Measurements from ENCODE around the gene PCDH10. TPM values are rescaled to one million over a fixed set of nuclear protein-coding genes. Genes with fewer than 3 reads are reported as not detected.

Gene PCDH10
- total RNA-seq, 1 experiment from 2014 or later: not detected

DNA sequence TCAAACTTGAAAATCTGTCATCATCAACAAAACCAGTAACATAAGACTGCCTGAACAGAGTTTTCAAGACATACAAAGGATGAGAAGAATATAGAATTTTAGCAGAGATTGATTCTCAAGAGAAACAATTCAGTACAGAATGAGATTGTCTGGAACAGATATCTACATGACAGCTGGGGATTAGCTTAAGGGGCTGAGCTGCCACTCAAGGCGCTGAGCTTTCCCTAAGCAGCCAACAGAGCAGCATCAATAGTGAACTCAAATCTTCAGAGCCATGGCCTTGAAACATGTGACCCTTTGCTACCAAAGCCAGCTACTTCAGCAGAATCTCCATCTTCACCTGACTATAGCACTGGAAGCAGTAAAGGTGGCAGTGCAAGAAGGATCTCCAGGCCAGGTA, 24.3 kb upstream of the PCDH10 start:
- no peak for DNase-seq
- CTCF ChIA-PET: no interaction called here
- Mint-ChIP-seq H3K27ac (ENCODE audit: unreplicated experiment) (no peak overlapping the region), H3K4me1 (ENCODE audit: low read depth, unreplicated experiment) (no peaks in the 10 kb centered on the region), H3K4me3 (ENCODE audit: low read depth, unreplicated experiment) (no peak overlapping the region), H3K27me3 (ENCODE audit: unreplicated experiment) (no peaks in the 10 kb centered on the region), H3K36me3 (ENCODE audit: insufficient read depth, unreplicated experiment) (no peaks in the 10 kb centered on the region), H3K9me3 (ENCODE audit: low read depth, unreplicated experiment) (no peaks in the 10 kb centered on the region)
- no TSS peak for BruUV-seq (replicated peaks)
- TF ChIP-seq, protein P1, sequence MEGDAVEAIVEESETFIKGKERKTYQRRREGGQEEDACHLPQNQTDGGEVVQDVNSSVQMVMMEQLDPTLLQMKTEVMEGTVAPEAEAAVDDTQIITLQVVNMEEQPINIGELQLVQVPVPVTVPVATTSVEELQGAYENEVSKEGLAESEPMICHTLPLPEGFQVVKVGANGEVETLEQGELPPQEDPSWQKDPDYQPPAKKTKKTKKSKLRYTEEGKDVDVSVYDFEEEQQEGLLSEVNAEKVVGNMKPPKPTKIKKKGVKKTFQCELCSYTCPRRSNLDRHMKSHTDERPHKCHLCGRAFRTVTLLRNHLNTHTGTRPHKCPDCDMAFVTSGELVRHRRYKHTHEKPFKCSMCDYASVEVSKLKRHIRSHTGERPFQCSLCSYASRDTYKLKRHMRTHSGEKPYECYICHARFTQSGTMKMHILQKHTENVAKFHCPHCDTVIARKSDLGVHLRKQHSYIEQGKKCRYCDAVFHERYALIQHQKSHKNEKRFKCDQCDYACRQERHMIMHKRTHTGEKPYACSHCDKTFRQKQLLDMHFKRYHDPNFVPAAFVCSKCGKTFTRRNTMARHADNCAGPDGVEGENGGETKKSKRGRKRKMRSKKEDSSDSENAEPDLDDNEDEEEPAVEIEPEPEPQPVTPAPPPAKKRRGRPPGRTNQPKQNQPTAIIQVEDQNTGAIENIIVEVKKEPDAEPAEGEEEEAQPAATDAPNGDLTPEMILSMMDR (IDR thresholded peaks at IDR 0.05; ENCODE audit: unreplicated experiment): no peak
- intact Hi-C loops (cut with micrococcal nuclease; ENCODE audit: unreplicated experiment): no loop called here

DNA sequence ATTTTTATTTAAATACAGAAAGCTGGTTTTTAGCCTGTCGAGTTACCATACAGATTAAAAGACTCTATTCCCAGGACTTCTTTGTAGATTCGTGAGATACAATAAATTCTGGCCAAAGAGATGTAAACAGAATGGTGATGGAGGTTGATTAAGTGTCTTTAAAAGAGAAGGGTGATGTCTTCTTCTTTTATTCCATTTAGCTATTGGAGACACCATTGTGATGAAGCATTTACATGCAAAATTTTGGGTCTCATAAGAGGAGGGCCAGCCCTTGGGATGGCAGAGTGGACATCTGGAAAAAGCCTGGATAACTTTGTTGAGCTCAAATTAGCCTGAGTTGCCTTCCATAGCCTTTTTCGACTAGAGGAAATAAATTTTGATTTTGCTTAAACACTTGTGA, 21.6 kb upstream of the PCDH10 start:
- H3K27me3 Mint-ChIP-seq (ENCODE audit: unreplicated experiment): no peaks in the 10 kb centered on the region
- TF ChIP-seq, protein P1 (IDR thresholded peaks at IDR 0.05; ENCODE audit: unreplicated experiment): no peak
- intact Hi-C loops (cut with micrococcal nuclease; ENCODE audit: unreplicated experiment): no loop called here
- no peaks in the 10 kb centered on the region for H3K36me3 Mint-ChIP-seq (ENCODE audit: insufficient read depth, unreplicated experiment)
- H3K27ac Mint-ChIP-seq (ENCODE audit: unreplicated experiment): no peak overlapping the region
- no peaks in the 10 kb centered on the region for H3K9me3 Mint-ChIP-seq (ENCODE audit: low read depth, unreplicated experiment)
- H3K4me3 Mint-ChIP-seq (ENCODE audit: low read depth, unreplicated experiment): no peak overlapping the region
- H3K4me1 Mint-ChIP-seq (ENCODE audit: low read depth, unreplicated experiment): no peaks in the 10 kb centered on the region
- no TSS peak for BruUV-seq (replicated peaks)
- CTCF ChIA-PET: no interaction called here
- no peak for DNase-seq

DNA sequence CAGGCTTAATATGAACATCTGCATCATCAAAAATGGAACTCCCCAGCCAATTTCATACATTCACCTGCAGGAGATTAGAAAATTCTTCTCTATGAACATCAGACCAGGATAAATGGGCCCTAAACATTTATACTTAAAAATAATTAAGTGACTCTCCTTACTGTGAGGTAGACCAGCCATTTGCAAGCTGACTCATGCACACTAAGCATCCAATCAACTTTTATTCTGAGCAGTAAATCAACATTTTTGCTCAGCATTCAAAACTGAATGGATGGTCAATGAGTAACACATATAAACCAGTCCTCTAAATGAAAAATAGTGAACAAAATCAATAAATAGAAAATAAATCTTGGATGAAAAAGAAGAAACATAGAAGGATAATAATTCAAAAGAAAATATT, 19.9 kb upstream of the PCDH10 start:
- Mint-ChIP-seq H3K9me3 (ENCODE audit: low read depth, unreplicated experiment) (no peaks in the 10 kb centered on the region), H3K27me3 (ENCODE audit: unreplicated experiment) (no peaks in the 10 kb centered on the region), H3K4me1 (ENCODE audit: low read depth, unreplicated experiment) (no peaks in the 10 kb centered on the region), H3K27ac (ENCODE audit: unreplicated experiment) (no peak overlapping the region), H3K36me3 (ENCODE audit: insufficient read depth, unreplicated experiment) (no peaks in the 10 kb centered on the region), H3K4me3 (ENCODE audit: low read depth, unreplicated experiment) (no peak overlapping the region)
- no peak for DNase-seq
- TF ChIP-seq, protein P1 (IDR thresholded peaks at IDR 0.05; ENCODE audit: unreplicated experiment): no peak
- no TSS peak for BruUV-seq (replicated peaks)
- CTCF ChIA-PET: no interaction called here
- intact Hi-C loops (cut with micrococcal nuclease; ENCODE audit: unreplicated experiment): no loop called here

DNA sequence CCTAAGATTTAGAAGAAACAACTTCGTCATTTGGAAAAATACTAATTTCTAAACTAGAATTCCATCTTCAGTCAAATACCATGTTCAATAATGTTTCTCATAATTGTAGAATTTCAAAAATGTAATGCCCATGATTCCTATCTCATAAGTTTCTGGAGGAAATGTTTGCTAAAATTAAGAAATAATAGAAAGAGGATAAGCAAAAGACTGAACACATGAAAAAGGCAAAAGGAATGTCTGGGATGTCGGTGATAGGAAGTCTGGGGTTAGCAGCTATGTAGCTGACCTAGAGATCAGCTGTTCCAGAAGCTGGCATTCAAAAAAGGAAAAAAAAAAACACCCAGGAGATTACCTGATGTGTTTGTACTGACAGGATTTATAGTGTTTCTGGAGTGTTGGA, 18.9 kb upstream of the PCDH10 start:
- Mint-ChIP-seq H3K4me3 (ENCODE audit: low read depth, unreplicated experiment) (no peak overlapping the region), H3K9me3 (ENCODE audit: low read depth, unreplicated experiment) (no peaks in the 10 kb centered on the region), H3K4me1 (ENCODE audit: low read depth, unreplicated experiment) (no peaks in the 10 kb centered on the region), H3K27me3 (ENCODE audit: unreplicated experiment) (no peaks in the 10 kb centered on the region), H3K27ac (ENCODE audit: unreplicated experiment) (no peak overlapping the region), H3K36me3 (ENCODE audit: insufficient read depth, unreplicated experiment) (no peaks in the 10 kb centered on the region)
- intact Hi-C loops (cut with micrococcal nuclease; ENCODE audit: unreplicated experiment): no loop called here
- TF ChIP-seq, protein P1 (IDR thresholded peaks at IDR 0.05; ENCODE audit: unreplicated experiment): no peak
- BruUV-seq (replicated peaks): no TSS peak
- CTCF ChIA-PET: interaction anchor here (0.7 kb wide), 1 partner anchor 333 kb away, joined by 3 read pairs; no protein-coding TSS in a partner anchor
- no peak for DNase-seq

Measured in Calu3 (cell line).